ENCODE data around the gene ZBTB20. TPM values are rescaled to one million over a fixed set of nuclear protein-coding genes. Genes with fewer than 3 reads are reported as not detected.

ZBTB20 gene
- total RNA-seq, 1 experiment from 2014 or later = 12.8 TPM

DNA sequence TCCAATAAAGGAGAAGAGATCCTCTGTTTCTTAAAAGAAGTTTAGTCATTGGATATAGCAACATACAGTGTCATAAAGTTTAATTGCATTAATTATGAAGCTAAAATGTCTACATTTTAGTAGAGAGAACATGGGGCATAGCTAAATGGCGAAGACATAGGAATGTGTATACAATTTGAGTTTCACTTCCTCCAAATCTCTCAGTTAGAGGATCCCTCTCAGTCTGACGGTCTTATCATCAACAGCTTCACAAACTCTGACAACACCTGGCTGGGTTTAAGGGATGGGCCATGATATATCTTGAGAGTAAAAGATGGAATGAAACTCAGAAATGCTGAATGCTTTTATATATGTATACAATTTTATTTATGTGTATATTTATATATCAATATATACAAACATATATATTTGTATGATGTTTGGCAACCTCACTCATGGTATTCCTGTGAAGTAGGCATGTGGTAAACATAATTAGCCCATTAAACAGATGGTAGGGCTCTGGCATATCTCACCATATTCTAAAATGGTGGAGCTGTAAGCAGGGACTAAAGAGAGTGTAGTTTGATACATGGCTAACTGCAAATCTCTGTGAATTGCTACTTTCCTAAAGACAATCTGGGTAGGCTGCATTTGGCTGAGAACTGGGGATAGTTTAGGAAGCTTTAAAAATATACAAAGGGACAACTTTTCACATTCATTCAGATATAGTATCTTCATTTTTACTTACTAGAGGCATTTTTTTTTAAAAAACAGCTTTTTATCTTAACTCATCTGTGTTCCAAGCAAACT, 741.7 kb downstream of the ZBTB20 start:
- no peaks in the 10 kb centered on the region for H3K9me3 ChIP-seq
- Mint-ChIP-seq H3K36me3 (ENCODE audit: insufficient read depth, unreplicated experiment) (no peaks in the 10 kb centered on the region), H3K9me3 (ENCODE audit: unreplicated experiment) (no peaks in the 10 kb centered on the region), H3K4me3 (ENCODE audit: unreplicated experiment) (no peak overlapping the region), H3K27me3 (ENCODE audit: insufficient read depth, unreplicated experiment) (no peaks in the 10 kb centered on the region), H3K27ac (ENCODE audit: unreplicated experiment) (no peak overlapping the region), H3K4me1 (ENCODE audit: low read depth, unreplicated experiment) (peaks cover 4% of the 10 kb centered on the region)
- ChIA-PET CTCF (interaction anchor here (1.8 kb wide), 1 partner anchor 13 kb away, joined by 7 read pairs; no protein-coding TSS in a partner anchor), POLR2A (no interaction called here)
- intact Hi-C loops (cut with micrococcal nuclease; ENCODE audit: unreplicated experiment) = no loop called here
- BruUV-seq (replicated peaks) = no TSS peak
- DNase-seq = no peak
- no peaks in the 10 kb centered on the region for H3K4me1 ChIP-seq
- no peaks in the 10 kb centered on the region for H3K36me3 ChIP-seq (ENCODE audit: control insufficient read depth, insufficient read depth, low read length)
- TF ChIP-seq, protein P1, sequence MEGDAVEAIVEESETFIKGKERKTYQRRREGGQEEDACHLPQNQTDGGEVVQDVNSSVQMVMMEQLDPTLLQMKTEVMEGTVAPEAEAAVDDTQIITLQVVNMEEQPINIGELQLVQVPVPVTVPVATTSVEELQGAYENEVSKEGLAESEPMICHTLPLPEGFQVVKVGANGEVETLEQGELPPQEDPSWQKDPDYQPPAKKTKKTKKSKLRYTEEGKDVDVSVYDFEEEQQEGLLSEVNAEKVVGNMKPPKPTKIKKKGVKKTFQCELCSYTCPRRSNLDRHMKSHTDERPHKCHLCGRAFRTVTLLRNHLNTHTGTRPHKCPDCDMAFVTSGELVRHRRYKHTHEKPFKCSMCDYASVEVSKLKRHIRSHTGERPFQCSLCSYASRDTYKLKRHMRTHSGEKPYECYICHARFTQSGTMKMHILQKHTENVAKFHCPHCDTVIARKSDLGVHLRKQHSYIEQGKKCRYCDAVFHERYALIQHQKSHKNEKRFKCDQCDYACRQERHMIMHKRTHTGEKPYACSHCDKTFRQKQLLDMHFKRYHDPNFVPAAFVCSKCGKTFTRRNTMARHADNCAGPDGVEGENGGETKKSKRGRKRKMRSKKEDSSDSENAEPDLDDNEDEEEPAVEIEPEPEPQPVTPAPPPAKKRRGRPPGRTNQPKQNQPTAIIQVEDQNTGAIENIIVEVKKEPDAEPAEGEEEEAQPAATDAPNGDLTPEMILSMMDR (IDR thresholded peaks at IDR 0.05; ENCODE audit: insufficient read depth in 1 of 2, low read depth in 1 of 2, low read length in 1 of 2, severe bottlenecking in 1 of 2, unreplicated experiment in 1 of 2) = no peak
- no peaks in the 10 kb centered on the region for H3K27me3 ChIP-seq (replicated peaks; ENCODE audit: control insufficient read depth, insufficient read depth, low read length)
- H3K4me3 ChIP-seq (ENCODE audit: low read depth, low read length) = no peak overlapping the region

DNA sequence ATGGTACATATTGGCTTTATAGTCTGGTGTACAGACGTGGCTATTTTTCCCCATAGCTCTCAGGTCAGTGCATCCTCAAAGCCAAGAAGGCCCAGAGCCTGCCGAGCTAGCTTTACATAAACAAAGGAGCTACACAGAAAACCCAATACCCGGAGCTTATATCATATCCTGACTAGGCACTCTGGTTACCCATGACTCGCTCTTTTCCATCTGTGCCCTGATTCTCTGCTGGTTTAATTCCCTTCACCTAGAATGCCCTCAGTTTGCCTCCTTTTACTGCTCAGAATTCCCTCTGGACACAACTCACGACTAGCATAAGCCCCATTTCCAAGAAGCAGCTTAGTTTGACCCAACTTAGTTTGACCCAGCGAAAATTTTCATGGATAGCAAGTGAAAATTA, 742.5 kb downstream of the ZBTB20 start:
- H3K36me3 Mint-ChIP-seq (ENCODE audit: insufficient read depth, unreplicated experiment) = no peaks in the 10 kb centered on the region
- H3K4me3 Mint-ChIP-seq (ENCODE audit: unreplicated experiment) = no peak overlapping the region
- Histone ChIP-seq H3K9me3 (no peaks in the 10 kb centered on the region), H3K4me1 (no peaks in the 10 kb centered on the region), H3K4me3 (ENCODE audit: low read depth, low read length) (no peak overlapping the region), H3K36me3 (ENCODE audit: control insufficient read depth, insufficient read depth, low read length) (no peaks in the 10 kb centered on the region), H3K27me3 (replicated peaks; ENCODE audit: control insufficient read depth, insufficient read depth, low read length) (no peaks in the 10 kb centered on the region)
- H3K4me1 Mint-ChIP-seq (ENCODE audit: low read depth, unreplicated experiment) = no peaks in the 10 kb centered on the region
- no peaks in the 10 kb centered on the region for H3K9me3 Mint-ChIP-seq (ENCODE audit: unreplicated experiment)
- no TSS peak for BruUV-seq (replicated peaks)
- TF ChIP-seq, protein P1 (IDR thresholded peaks at IDR 0.05; ENCODE audit: insufficient read depth in 1 of 2, low read depth in 1 of 2, low read length in 1 of 2, severe bottlenecking in 1 of 2, unreplicated experiment in 1 of 2) = no peak
- H3K27me3 Mint-ChIP-seq (ENCODE audit: insufficient read depth, unreplicated experiment) = no peaks in the 10 kb centered on the region
- ChIA-PET POLR2A (no interaction called here), CTCF (interaction anchor here (1.1 to 1.8 kb wide), 2 partner anchors 14 to 42 kb away, joined by 3 to 7 read pairs; no protein-coding TSS in a partner anchor)
- no peak for DNase-seq
- intact Hi-C loops (cut with micrococcal nuclease; ENCODE audit: unreplicated experiment) = no loop called here
- H3K27ac Mint-ChIP-seq (ENCODE audit: unreplicated experiment) = no peak overlapping the region

DNA sequence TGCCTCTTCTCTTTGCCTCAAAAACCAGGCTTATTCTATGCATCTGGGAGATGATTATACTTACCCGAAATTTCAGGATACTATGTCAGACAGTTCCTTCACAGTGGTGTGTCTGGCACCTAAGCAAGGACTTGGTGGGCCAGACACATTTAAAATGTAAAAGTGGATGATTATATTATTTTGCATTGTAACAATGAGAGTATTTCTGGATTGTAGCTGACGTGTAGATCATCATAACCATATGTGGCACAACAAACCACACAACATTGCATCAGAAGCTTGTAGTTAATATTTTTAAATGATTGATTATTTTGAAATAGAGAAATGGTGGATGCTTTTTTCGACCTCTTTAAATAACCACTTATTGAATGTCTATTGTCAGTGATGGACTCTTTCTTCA, 744.2 kb downstream of the ZBTB20 start:
- Mint-ChIP-seq H3K4me3 (ENCODE audit: unreplicated experiment) (no peak overlapping the region), H3K4me1 (ENCODE audit: low read depth, unreplicated experiment) (no peaks in the 10 kb centered on the region), H3K36me3 (ENCODE audit: insufficient read depth, unreplicated experiment) (no peaks in the 10 kb centered on the region), H3K27me3 (ENCODE audit: insufficient read depth, unreplicated experiment) (no peaks in the 10 kb centered on the region), H3K9me3 (ENCODE audit: unreplicated experiment) (no peaks in the 10 kb centered on the region), H3K27ac (ENCODE audit: unreplicated experiment) (no peak overlapping the region)
- intact Hi-C loops (cut with micrococcal nuclease; ENCODE audit: unreplicated experiment) = no loop called here
- ChIA-PET POLR2A (no interaction called here), CTCF (no interaction called here)
- no peaks in the 10 kb centered on the region for H3K27me3 ChIP-seq (replicated peaks; ENCODE audit: control insufficient read depth, insufficient read depth, low read length)
- BruUV-seq (replicated peaks) = no TSS peak
- H3K9me3 ChIP-seq = no peaks in the 10 kb centered on the region
- no peaks in the 10 kb centered on the region for H3K4me1 ChIP-seq
- H3K36me3 ChIP-seq (ENCODE audit: control insufficient read depth, insufficient read depth, low read length) = no peaks in the 10 kb centered on the region
- TF ChIP-seq, protein P1 (IDR thresholded peaks at IDR 0.05; ENCODE audit: insufficient read depth in 1 of 2, low read depth in 1 of 2, low read length in 1 of 2, severe bottlenecking in 1 of 2, unreplicated experiment in 1 of 2) = no peak
- no peak overlapping the region for H3K4me3 ChIP-seq (ENCODE audit: low read depth, low read length)
- DNase-seq = no peak

Measured in Caco-2 (cell line).